IPS DF 6.9 (cell line): ENCODE data around the gene IFNK.
"Not testable (repeated sequence)": the region's sequence is repeated elsewhere in the genome, so short reads cannot be mapped to it uniquely, and the experiment has no call there.

Experiments
- DNase-seq: peaks from one replicate; pipeline ENCODE4 v3.0.0-alpha.2; 2013; ENCODE audit warnings: low read depth, low spot score
- H3K27ac ChIP-seq: one replicate; pipeline ENCODE4 v1.5.1; 2013; ENCODE audit warnings: low read length, control low read depth
- H3K27me3 ChIP-seq: 2 replicates; pipeline ENCODE4 v1.6.1; 2013; ENCODE audit warnings: mild to moderate bottlenecking, low read length; ENCODE audit not compliant: control insufficient read depth, insufficient read depth
- H3K36me3 ChIP-seq: 2 replicates; pipeline ENCODE4 v1.6.1; 2013; ENCODE audit warnings: low read length; ENCODE audit not compliant: control insufficient read depth, insufficient read depth
- H3K4me1 ChIP-seq: 2 replicates; pipeline ENCODE4 v1.6.1; 2013; ENCODE audit warnings: low read length; ENCODE audit not compliant: control insufficient read depth, insufficient read depth
- H3K4me3 ChIP-seq: 2 replicates; pipeline ENCODE4 v1.5.1; 2013; ENCODE audit warnings: mild to moderate bottlenecking, low read length
- H3K9me3 ChIP-seq: 2 replicates; pipeline ENCODE4 v1.6.1; 2013; ENCODE audit warnings: low read length, inconsistent platforms; ENCODE audit not compliant: control insufficient read depth, insufficient read depth
- WGBS: extraction: QIAGEN DNeasy Blood & Tissue Kit; methylation state at CpG from one replicate; pipeline ENCODE4 v1.1.7; 2013; ENCODE audit warnings: mixed read lengths, missing lambda C conversion rate; ENCODE audit not compliant: insufficient read length, insufficient coverage; 5-methylcytosine and 5-hydroxymethylcytosine counted together

IFNK gene

GRCh38 chr9:27489087-27489876, 34.8 kb upstream of the IFNK start:
- no CpG with 5 or more reads among the region's 5 CpGs for whole genome bisulfite sequencing
- peaks cover 7% of the 10 kb centered on the region; the same call in 1 of the 2 replicates for H3K4me1 ChIP-seq
- H3K4me3 ChIP-seq, result no peak overlapping the region
- H3K27me3 ChIP-seq, result no peaks in the 10 kb centered on the region
- H3K27ac ChIP-seq, result no peak overlapping the region
- no peaks in the 10 kb centered on the region for H3K36me3 ChIP-seq
- no peaks in the 10 kb centered on the region for H3K9me3 ChIP-seq
- no peak for DNase-seq

- no peak overlapping the region for H3K4me3 ChIP-seq
- no peak for DNase-seq
- H3K4me1 ChIP-seq, result peaks cover 10% of the 10 kb centered on the region; the same call in 1 of the 2 replicates
- no peaks in the 10 kb centered on the region for H3K27me3 ChIP-seq
- WGBS, result no CpG with 5 or more reads among the region's 1 CpG
- no peaks in the 10 kb centered on the region for H3K9me3 ChIP-seq
- H3K36me3 ChIP-seq, result no peaks in the 10 kb centered on the region
- no peak overlapping the region for H3K27ac ChIP-seq
Observed at GRCh38 chr9:27491154-27491553, 32.9 kb upstream of the IFNK start.

- Histone ChIP-seq H3K36me3 (no peaks in the 10 kb centered on the region), H3K4me1 (peaks cover 3% of the 10 kb centered on the region; the same call in 1 of the 2 replicates), H3K27me3 (no peaks in the 10 kb centered on the region), H3K9me3 (no peaks in the 10 kb centered on the region), H3K4me3 (no peak overlapping the region), H3K27ac (no peak overlapping the region)
- no CpG with 5 or more reads among the region's 3 CpGs for WGBS
- no peak for DNase-seq
Observed at GRCh38 chr9:27495480-27496134, 28.5 kb upstream of the IFNK start.

- H3K27ac ChIP-seq, result no peak overlapping the region
- no peaks in the 10 kb centered on the region for H3K9me3 ChIP-seq
- H3K4me1 ChIP-seq, result peaks cover 3% of the 10 kb centered on the region; the same call in 1 of the 2 replicates
- WGBS, result no CpG with 5 or more reads among the region's 3 CpGs
- H3K27me3 ChIP-seq, result no peaks in the 10 kb centered on the region
- DNase-seq, result no peak
- H3K36me3 ChIP-seq, result no peaks in the 10 kb centered on the region
- no peak overlapping the region for H3K4me3 ChIP-seq
Observed at GRCh38 chr9:27496135-27496504, 28.0 kb upstream of the IFNK start.

- no peak for DNase-seq
- H3K4me1 ChIP-seq, result peaks cover 3% of the 10 kb centered on the region; the same call in 1 of the 2 replicates
- H3K9me3 ChIP-seq, result no peaks in the 10 kb centered on the region
- H3K4me3 ChIP-seq, result no peak overlapping the region
- no peaks in the 10 kb centered on the region for H3K27me3 ChIP-seq
- H3K36me3 ChIP-seq, result no peaks in the 10 kb centered on the region
- 100% methylated on average over 3 of the region's 11 CpGs for WGBS
- H3K27ac ChIP-seq, result no peak overlapping the region
Observed at GRCh38 chr9:27497883-27498417, 26.1 kb upstream of the IFNK start.

- DNase-seq, result no peak
- WGBS, result no CpG with 5 or more reads among the region's 2 CpGs
- no peak overlapping the region for H3K27ac ChIP-seq
- peaks cover 3% of the 10 kb centered on the region; the same call in 1 of the 2 replicates for H3K4me1 ChIP-seq
- H3K4me3 ChIP-seq, result no peak overlapping the region
- H3K9me3 ChIP-seq, result no peaks in the 10 kb centered on the region
- no peaks in the 10 kb centered on the region for H3K36me3 ChIP-seq
- H3K27me3 ChIP-seq, result no peaks in the 10 kb centered on the region
Observed at GRCh38 chr9:27499451-27499850, 24.6 kb upstream of the IFNK start.

GRCh38 chr9:27500902-27501301, 23.2 kb upstream of the IFNK start:
- H3K4me1 ChIP-seq, result not testable (repeated sequence)
- no CpG with 5 or more reads among the region's 3 CpGs for WGBS

GRCh38 chr9:27503623-27504022, 20.5 kb upstream of the IFNK start:
- Histone ChIP-seq H3K9me3 (no peaks in the 10 kb centered on the region), H3K4me3 (no peak overlapping the region), H3K27me3 (no peaks in the 10 kb centered on the region), H3K27ac (no peak overlapping the region), H3K36me3 (no peaks in the 10 kb centered on the region), H3K4me1 (no peaks in the 10 kb centered on the region)
- no peak for DNase-seq
- no CpG with 5 or more reads among the region's 4 CpGs for WGBS

More at GRCh38 chr9:27500902-27501301, 23.2 kb upstream of the IFNK start:
- not testable (repeated sequence) for DNase-seq, H3K27me3 ChIP-seq, H3K9me3 ChIP-seq, H3K27ac ChIP-seq, H3K4me3 ChIP-seq, H3K36me3 ChIP-seq

- Histone ChIP-seq H3K36me3 (no peaks in the 10 kb centered on the region), H3K27me3 (no peaks in the 10 kb centered on the region), H3K4me1 (0 out of 2 replicates have a peak, but pooled peaks cover 1% of the 10 kb centered on the region), H3K4me3 (no peak overlapping the region), H3K9me3 (no peaks in the 10 kb centered on the region), H3K27ac (no peak overlapping the region)
- no peak for DNase-seq
Observed at GRCh38 chr9:27504259-27504658, 19.8 kb upstream of the IFNK start.

- Histone ChIP-seq H3K27ac (no peak overlapping the region), H3K27me3 (no peaks in the 10 kb centered on the region), H3K9me3 (no peaks in the 10 kb centered on the region), H3K36me3 (no peaks in the 10 kb centered on the region), H3K4me3 (no peak overlapping the region), H3K4me1 (0 out of 2 replicates have a peak, but pooled peaks cover 1% of the 10 kb centered on the region)
- DNase-seq, result no peak
- no CpG with 5 or more reads among the region's 5 CpGs for WGBS
Observed at GRCh38 chr9:27505744-27506161, 18.3 kb upstream of the IFNK start.
